ENCODE data around the gene ZDHHC20. TPM values are rescaled to one million over a fixed set of nuclear protein-coding genes. Genes with fewer than 3 reads are reported as not detected.

The ZDHHC20 gene
- total and polyA plus RNA-seq, 10 of the 15 experiments (the other 5 are each of a cell fraction or from before 2014, with no cell fraction given), result 8.6 to 57.8 (median 41.7) TPM

GRCh38 chr13:21354721-21355120, 104.4 kb downstream of the ZDHHC20 start (continued):
- TF ChIP-seq ZNF217 (IDR thresholded peaks at IDR 0.05) (no peak), NBN (IDR thresholded peaks at IDR 0.05) (no peak), SRF (IDR thresholded peaks at IDR 0.05; ENCODE audit: low read depth in 2 of 2, low read length in 2 of 2) (no peak)

- RAD21 ChIA-PET (ENCODE audit: unreplicated experiment), result no interaction called here
- POLR2A ChIA-PET, result no interaction called here
- in situ Hi-C loops (cut with MboI) (no loop called here), intact Hi-C loops (cut with micrococcal nuclease; ENCODE audit: unreplicated experiment) (no loop called here)
- DNase-seq (ENCODE audit: low read depth, low spot score), result no peak
- Histone ChIP-seq H4K20me1 (ENCODE audit: control insufficient read depth, insufficient read depth) (no peaks in the 10 kb centered on the region), H3K4me2 (ENCODE audit: control insufficient read depth, insufficient read depth) (no peak overlapping the region), H3K27ac (ENCODE audit: control insufficient read depth, insufficient read depth) (no peak overlapping the region), H3K4me1 (ENCODE audit: control insufficient read depth, insufficient read depth, low read length) (peaks cover 14% of the 10 kb centered on the region), H3K9ac (ENCODE audit: control insufficient read depth, insufficient read depth, low read length) (no peak overlapping the region), H3K27me3 (replicated peaks in 1 of 2; ENCODE audit: control insufficient read depth in 2 of 2, insufficient read depth in 2 of 2, low read length in 1 of 2) (no peaks in the 10 kb centered on the region), H3K4me3 (no peak overlapping the region), H3K36me3 (ENCODE audit: control insufficient read depth in 2 of 2, insufficient read depth in 2 of 2, low read length in 1 of 2) (no peaks in the 10 kb centered on the region), H3K79me2 (ENCODE audit: control insufficient read depth, insufficient read depth, low read length) (no peaks in the 10 kb centered on the region), H2AFZ (ENCODE audit: control insufficient read depth, low read depth, low read length) (no peak overlapping the region), H3K9me3 (replicated peaks; ENCODE audit: control insufficient read depth, insufficient read depth, low read length) (no peaks in the 10 kb centered on the region)
- no TSS peak for BruUV-seq (replicated peaks)
- CTCF ChIA-PET, result no interaction called here
- ATAC-seq, result no peak
- no peak for FAIRE-seq
- TF ChIP-seq SUPT20H (IDR thresholded peaks at IDR 0.05; ENCODE audit: borderline replicate concordance, control insufficient read depth, low read depth, low read length), result no peak
- no peak for TF ChIP-seq NRF1 (conservative IDR thresholded peaks at IDR 0.05; ENCODE audit: low read depth, low read length)
- 48% methylated on average over 6 of the region's 6 CpGs for WGBS (ENCODE audit: insufficient coverage, insufficient replicate concordance, low lambda C conversion rate, missing lambda C conversion rate)
- SMC1A ChIA-PET (ENCODE audit: uncharacterized antibody, unreplicated experiment), result no interaction called here
These were observed 110.5 kb downstream of the ZDHHC20 start for GRCh38 chr13:21348488-21349120.

- Histone ChIP-seq H3K79me2 (ENCODE audit: control insufficient read depth, insufficient read depth, low read length) (no peaks in the 10 kb centered on the region), H3K9ac (ENCODE audit: control insufficient read depth, insufficient read depth, low read length) (no peak overlapping the region), H3K4me2 (ENCODE audit: control insufficient read depth, insufficient read depth) (no peak overlapping the region), H3K4me3 (no peak overlapping the region), H2AFZ (ENCODE audit: control insufficient read depth, low read depth, low read length) (no peak overlapping the region), H3K4me1 (ENCODE audit: control insufficient read depth, insufficient read depth, low read length) (peaks cover 17% of the 10 kb centered on the region), H3K27me3 (replicated peaks in 1 of 2; ENCODE audit: control insufficient read depth in 2 of 2, insufficient read depth in 2 of 2, low read length in 1 of 2) (no peaks in the 10 kb centered on the region), H3K27ac (ENCODE audit: control insufficient read depth, insufficient read depth) (no peak overlapping the region), H3K9me3 (replicated peaks; ENCODE audit: control insufficient read depth, insufficient read depth, low read length) (no peaks in the 10 kb centered on the region), H4K20me1 (ENCODE audit: control insufficient read depth, insufficient read depth) (no peaks in the 10 kb centered on the region), H3K36me3 (ENCODE audit: control insufficient read depth in 2 of 2, insufficient read depth in 2 of 2, low read length in 1 of 2) (no peaks in the 10 kb centered on the region)
- 79% methylated on average over 10 of the region's 10 CpGs for WGBS (ENCODE audit: insufficient coverage, insufficient replicate concordance, low lambda C conversion rate, missing lambda C conversion rate)
- in situ Hi-C loops (cut with MboI) (no loop called here), intact Hi-C loops (cut with micrococcal nuclease; ENCODE audit: unreplicated experiment) (no loop called here)
- BruUV-seq (replicated peaks), result no TSS peak
- CTCF ChIA-PET, result interaction anchor here (1.0 kb wide), 1 partner anchor 130 kb away, joined by 3 read pairs; no protein-coding TSS in a partner anchor
- RAD21 ChIA-PET (ENCODE audit: unreplicated experiment), result no interaction called here
- DNase-seq (ENCODE audit: low read depth, low spot score) (no peak), ATAC-seq (no peak), FAIRE-seq (no peak)
- no peak for TF ChIP-seq TCF3 (IDR thresholded peaks at IDR 0.05; ENCODE audit: borderline replicate concordance, insufficient read depth, low read depth, low read length)
- TF ChIP-seq NFYA (IDR thresholded peaks at IDR 0.05; ENCODE audit: borderline replicate concordance, low read depth, low read length), result no peak
- no peak for TF ChIP-seq JUNB (IDR thresholded peaks at IDR 0.05)
- no peak for TF ChIP-seq NR2F1 (conservative IDR thresholded peaks at IDR 0.05)
- TF ChIP-seq CTCF (IDR thresholded peaks at IDR 0.05 in 2 of 3, conservative IDR thresholded peaks at IDR 0.05 in 1 of 3; ENCODE audit: control insufficient read depth in 2 of 3, extremely low read depth in 1 of 3, insufficient read depth in 1 of 3, low read depth in 3 of 3, low read length in 3 of 3), result no peak
- no peak for TF ChIP-seq IKZF1 (conservative IDR thresholded peaks at IDR 0.05)
- no peak for TF ChIP-seq EZH2 (IDR thresholded peaks at IDR 0.05; ENCODE audit: borderline replicate concordance, control insufficient read depth, low read depth, low read length)
- no peak for TF ChIP-seq SREBF2 (IDR thresholded peaks at IDR 0.05; ENCODE audit: low read length)
- SMC1A ChIA-PET (ENCODE audit: uncharacterized antibody, unreplicated experiment), result no interaction called here
- POLR2A ChIA-PET, result interaction anchor here (0.5 kb wide), 1 partner anchor 1522 kb away, joined by 5 read pairs; no protein-coding TSS in a partner anchor
These were observed 111.3 kb downstream of the ZDHHC20 start for GRCh38 chr13:21347753-21348318.
